Endothelial cell of umbilical vein (primary cell): Measurements from ENCODE around the gene USP31.
"Not testable (repeated sequence)": the region's sequence is repeated elsewhere in the genome, so short reads cannot be mapped to it uniquely, and the experiment has no call there.

Experiments used
- CTCF ChIP-seq, 2 donors: IDR thresholded peaks; 1 replicate in 1 of 2; 2 replicates in 1 of 2; pipeline ENCODE4 v1.5.1; 2011; ENCODE audit warnings: low read length in 2 of 2, mild to moderate bottlenecking in 2 of 2, moderate library complexity in 2 of 2, control low read depth in 1 of 2, inconsistent platforms in 1 of 2, low read depth in 1 of 2; ENCODE audit not compliant: insufficient read depth in 1 of 2; ENCODE audit errors: extremely low read depth in 1 of 2
- EZH2 ChIP-seq: IDR thresholded peaks from 2 replicates; pipeline ENCODE4 v1.6.1; 2012; ENCODE audit warnings: borderline replicate concordance, low read depth, mild to moderate bottlenecking, moderate library complexity, low read length, inconsistent platforms; ENCODE audit not compliant: severe bottlenecking
- MAX ChIP-seq: IDR thresholded peaks from 2 replicates; pipeline ENCODE4 v1.6.1; 2011; ENCODE audit not compliant: insufficient read depth, insufficient read length
- POLR2AphosphoS5 ChIP-seq: IDR thresholded peaks from 2 replicates; pipeline ENCODE4 v1.6.1; 2012; ENCODE audit warnings: low read depth, mild to moderate bottlenecking, control low read depth, low read length, moderate library complexity; ENCODE audit not compliant: insufficient read depth

- TF ChIP-seq MAX; CTCF (IDR thresholded peaks at IDR 0.05; ENCODE audit: extremely low read depth in 1 of 2, insufficient read depth in 1 of 2, low read depth in 1 of 2, low read length in 2 of 2); POLR2AphosphoS5; EZH2: not testable (repeated sequence)
Measured at GRCh38 chr16:23144393-23144792, 4.9 kb downstream of the USP31 start.
